CD4-positive, alpha-beta T cell (primary cell): ENCODE results near the gene FAM124B. TPM values are rescaled to one million over a fixed set of nuclear protein-coding genes. Genes with fewer than 3 reads are reported as not detected.
A peak's percentile ranks its signal among the peaks of the same experiment; 100 is the strongest.

ENCODE experiments used
- ATAC-seq: fragments of 200-7000 bp; cut with Tn5 transposase; one replicate; pipeline ENCODE4 v1.10.0; 2022; ENCODE audit warnings: mild to moderate bottlenecking; ENCODE audit not compliant: poor library complexity
- CTCF ChIA-PET: fragments of 350-600 bp; sonication (Branson Sonifier 250); formaldehyde crosslinking; loops from one replicate; lab custom pipeline; 2021; ENCODE audit warnings: antibody characterized with exemption, inconsistent platforms; lab: Charles Lee
- POLR2A ChIA-PET: fragments of 350-600 bp; sonication (Branson Sonifier 250); formaldehyde crosslinking; loops from one replicate; lab custom pipeline; 2021; ENCODE audit warnings: antibody characterized with exemption, inconsistent platforms; lab: Charles Lee
- DNase-seq, 14 experiments: peaks; one replicate each; pipeline ENCODE4 v3.0.0-alpha.2; 2013 to 2020; ENCODE audit warnings: mixed read lengths in 2 of 14
- H3K27ac ChIP-seq, 2 donors: one replicate each; pipeline versions ENCODE4 v1.5.1 to v1.7.0; 2013; ENCODE audit warnings: low read length in 2 of 2, low read depth in 1 of 2, mild to moderate bottlenecking in 1 of 2
- H3K27me3 ChIP-seq, 2 experiments: 1 replicate in 1 of 2; 2 replicates in 1 of 2; pipeline versions ENCODE4 v1.6.1 to v1.7.0; 2013; ENCODE audit warnings: low read length in 2 of 2, control low read depth in 1 of 2, mild to moderate bottlenecking in 1 of 2, moderate library complexity in 1 of 2; ENCODE audit not compliant: insufficient read depth in 2 of 2, control insufficient read depth in 1 of 2
- H3K36me3 ChIP-seq: one replicate; pipeline ENCODE4 v1.6.1; 2013; ENCODE audit warnings: low read length, control low read depth; ENCODE audit not compliant: insufficient read depth
- H3K4me1 ChIP-seq: one replicate; pipeline ENCODE4 v1.6.1; 2013; ENCODE audit warnings: low read length, control low read depth; ENCODE audit not compliant: insufficient read depth
- H3K4me3 ChIP-seq: one replicate; pipeline ENCODE4 v1.5.1; 2013; ENCODE audit warnings: mild to moderate bottlenecking, low read length, moderate library complexity
- H3K9me3 ChIP-seq, 2 experiments: 1 replicate in 1 of 2; 2 replicates in 1 of 2; pipeline versions ENCODE4 v1.6.1 to v1.7.0; 2013; ENCODE audit warnings: low read length in 2 of 2, mild to moderate bottlenecking in 2 of 2, control low read depth in 1 of 2, moderate library complexity in 1 of 2; ENCODE audit not compliant: control insufficient read depth in 1 of 2, insufficient read depth in 1 of 2
- H3K27ac Mint-ChIP-seq: one replicate; pipeline ENCODE4 v1.8.0; 2020; ENCODE audit warnings: mixed read lengths
- H3K27me3 Mint-ChIP-seq: one replicate; pipeline ENCODE4 v1.8.0; 2021; ENCODE audit warnings: mixed read lengths
- H3K36me3 Mint-ChIP-seq: one replicate; pipeline ENCODE4 v1.8.0; 2021; ENCODE audit warnings: low read depth, mixed read lengths
- H3K4me1 Mint-ChIP-seq: one replicate; pipeline ENCODE4 v1.8.0; 2021; ENCODE audit warnings: low read depth, mixed read lengths
- H3K4me3 Mint-ChIP-seq: one replicate; pipeline ENCODE4 v1.8.0; 2020; ENCODE audit warnings: mild to moderate bottlenecking, mixed read lengths
- H3K9me3 Mint-ChIP-seq: one replicate; pipeline ENCODE4 v1.8.0; 2020; ENCODE audit warnings: mixed read lengths
- CTCF ChIP-seq: fragments of 200-600 bp; IDR thresholded peaks from one replicate; pipeline ENCODE4 v1.8.0; 2022; ENCODE audit warnings: antibody characterized with exemption, mild to moderate bottlenecking
- intact Hi-C, 2 experiments: fragments of 100-400 bp; cut with DNase I in 1 of 2; cut with micrococcal nuclease in 1 of 2; formaldehyde crosslinking; loops; one replicate each; pipeline versions ENCODE4 v1.15.1 to v1.9.0; 2023 to 2025; cut with DNase I, micrococcal nuclease
- total RNA-seq, 174 experiments: library from RNA in 2 of 174; stranded (reverse) in 2 of 174; gene quantifications; one replicate each; pipeline ENCODE4 v1.2.3 and lab custom pipeline; 2021 to 2026

The FAM124B gene
- total RNA-seq, 2 experiments from 2014 or later = 1.1 to 1.3 TPM

GRCh38 chr2:224426656-224427055, 24.7 kb upstream of the FAM124B start:
- peaks cover 0 to 3% of the 10 kb centered on the region in 2 experiments for H3K27me3 ChIP-seq
- no peak overlapping the region for H3K4me3 ChIP-seq
- H3K36me3 Mint-ChIP-seq = no peaks in the 10 kb centered on the region
- no peak for TF ChIP-seq CTCF
- DNase-seq (peak in 2 of 14 experiments; percentile 9 to 19), ATAC-seq (no peak)
- intact Hi-C loops = no loop called here
- H3K9me3 Mint-ChIP-seq = peaks cover 6% of the 10 kb centered on the region
- peaks cover 0 to 7% of the 10 kb centered on the region in 2 experiments for H3K9me3 ChIP-seq
- CTCF ChIA-PET = no interaction called here
- no peaks in the 10 kb centered on the region for H3K36me3 ChIP-seq
- peaks cover 10% of the 10 kb centered on the region for H3K27me3 Mint-ChIP-seq
- no peak overlapping the region for H3K27ac Mint-ChIP-seq
- H3K27ac ChIP-seq = no peak overlapping the region
- no peak overlapping the region for H3K4me3 Mint-ChIP-seq
- no peaks in the 10 kb centered on the region for H3K4me1 Mint-ChIP-seq
- POLR2A ChIA-PET = no interaction called here
- no peaks in the 10 kb centered on the region for H3K4me1 ChIP-seq

DNA sequence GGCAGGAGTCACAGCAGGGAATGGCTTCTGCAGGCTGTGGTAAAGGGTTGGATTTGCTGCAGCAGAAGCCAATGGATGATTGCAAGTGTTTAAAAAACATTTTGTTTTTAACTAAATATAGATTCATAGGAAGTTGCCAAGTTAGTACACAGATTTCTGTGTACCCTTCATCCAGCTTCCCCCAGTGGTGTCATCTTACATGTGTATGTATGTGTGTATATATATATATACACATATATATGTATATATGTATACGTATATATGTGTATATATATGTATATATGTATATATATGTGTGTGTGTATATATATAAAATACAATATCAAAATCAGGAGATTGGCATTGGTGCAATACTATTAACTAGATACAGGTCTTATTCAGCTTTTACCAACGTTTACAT, 19.2 kb upstream of the FAM124B start:
- no peaks in the 10 kb centered on the region for H3K27me3 ChIP-seq
- Mint-ChIP-seq H3K9me3 (peaks cover 13% of the 10 kb centered on the region), H3K27ac (no peak overlapping the region), H3K4me3 (no peak overlapping the region), H3K27me3 (peaks cover 9% of the 10 kb centered on the region), H3K36me3 (no peaks in the 10 kb centered on the region), H3K4me1 (no peaks in the 10 kb centered on the region)
- H3K36me3 ChIP-seq = no peaks in the 10 kb centered on the region
- H3K4me3 ChIP-seq = no peak overlapping the region
- DNase-seq (no peak), ATAC-seq (no peak)
- no peaks in the 10 kb centered on the region for H3K4me1 ChIP-seq
- H3K9me3 ChIP-seq = no peaks in the 10 kb centered on the region
- intact Hi-C loops = no loop called here
- TF ChIP-seq CTCF = no peak
- CTCF ChIA-PET = interaction anchor here (0.8 kb wide), 1 partner anchor 16 kb away, joined by 4 read pairs; no protein-coding TSS in a partner anchor
- H3K27ac ChIP-seq = no peak overlapping the region
- POLR2A ChIA-PET = no interaction called here

DNA sequence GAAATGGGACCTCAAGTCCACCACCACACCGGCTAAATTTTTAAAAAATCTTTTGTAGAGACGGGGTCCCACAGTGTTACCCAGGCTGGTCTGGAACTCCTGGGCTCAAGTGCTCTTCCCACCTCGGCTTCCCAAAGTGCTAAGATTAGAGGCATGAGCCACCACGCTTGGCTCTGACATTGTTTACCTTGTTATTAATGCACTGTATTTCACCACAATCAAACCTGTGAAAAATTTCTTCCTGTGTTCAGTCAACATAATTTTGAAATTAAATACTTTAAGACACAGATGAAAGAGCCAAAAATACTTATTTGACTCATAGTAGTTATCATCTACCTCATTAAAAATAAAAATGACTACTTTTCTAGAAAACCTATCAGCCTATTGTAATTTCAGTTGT, 16.0 kb upstream of the FAM124B start:
- Histone ChIP-seq H3K4me3 (no peak overlapping the region), H3K27ac (no peak overlapping the region), H3K36me3 (no peaks in the 10 kb centered on the region), H3K27me3 (no peaks in the 10 kb centered on the region), H3K9me3 (no peaks in the 10 kb centered on the region), H3K4me1 (no peaks in the 10 kb centered on the region)
- Mint-ChIP-seq H3K4me3 (no peak overlapping the region), H3K27me3 (peaks cover 9% of the 10 kb centered on the region), H3K4me1 (no peaks in the 10 kb centered on the region), H3K27ac (no peak overlapping the region), H3K36me3 (no peaks in the 10 kb centered on the region), H3K9me3 (peaks cover 9% of the 10 kb centered on the region)
- no peak for TF ChIP-seq CTCF
- DNase-seq = no peak
- ChIA-PET CTCF (no interaction called here), POLR2A (no interaction called here)
- no peak for ATAC-seq
- intact Hi-C loops = no loop called here
